PFSK-1 (cell line): Measurements from ENCODE around the gene GLS.

Experiments used
- FOXP2 ChIP-seq: optimal IDR thresholded peaks from 2 replicates; pipeline ENCODE3; 2011; ENCODE audit warnings: borderline replicate concordance, control low read depth, inconsistent platforms; ENCODE audit not compliant: insufficient read depth; ENCODE audit errors: extremely low read length, extremely low read depth
- POLR2AphosphoS5 ChIP-seq: IDR thresholded peaks from 2 replicates; pipeline ENCODE4 v1.6.1; 2012; ENCODE audit warnings: low read depth, mild to moderate bottlenecking, control low read depth, low read length, moderate library complexity
- SIN3A ChIP-seq: IDR thresholded peaks from 2 replicates; pipeline ENCODE4 v1.6.1; 2012; ENCODE audit warnings: mild to moderate bottlenecking, low read length, moderate library complexity, borderline replicate concordance; ENCODE audit not compliant: insufficient read depth
- TAF1 ChIP-seq: IDR thresholded peaks from 2 replicates; pipeline ENCODE4 v1.6.1; 2012; ENCODE audit warnings: low read length, control low read depth, borderline replicate concordance; ENCODE audit not compliant: insufficient read depth
- TF ChIP-seq, protein P1 (sequence below), 2 experiments: IDR thresholded peaks; 2 replicates each; pipeline versions ENCODE4 v1.6.1 to v1.8.0; 2011 to 2012; ENCODE audit warnings: low read depth in 2 of 2, low read length in 2 of 2, control low read depth in 1 of 2, inconsistent platforms in 1 of 2, mild to moderate bottlenecking in 1 of 2, moderate library complexity in 1 of 2; ENCODE audit not compliant: insufficient read depth in 1 of 2

Gene GLS

GRCh38 chr2:190959911-190960788, 79.5 kb downstream of the GLS start:
- TF ChIP-seq SIN3A (no peak), POLR2AphosphoS5 (no peak), TAF1 (no peak), FOXP2 (no peak)
- TF ChIP-seq, protein P1, sequence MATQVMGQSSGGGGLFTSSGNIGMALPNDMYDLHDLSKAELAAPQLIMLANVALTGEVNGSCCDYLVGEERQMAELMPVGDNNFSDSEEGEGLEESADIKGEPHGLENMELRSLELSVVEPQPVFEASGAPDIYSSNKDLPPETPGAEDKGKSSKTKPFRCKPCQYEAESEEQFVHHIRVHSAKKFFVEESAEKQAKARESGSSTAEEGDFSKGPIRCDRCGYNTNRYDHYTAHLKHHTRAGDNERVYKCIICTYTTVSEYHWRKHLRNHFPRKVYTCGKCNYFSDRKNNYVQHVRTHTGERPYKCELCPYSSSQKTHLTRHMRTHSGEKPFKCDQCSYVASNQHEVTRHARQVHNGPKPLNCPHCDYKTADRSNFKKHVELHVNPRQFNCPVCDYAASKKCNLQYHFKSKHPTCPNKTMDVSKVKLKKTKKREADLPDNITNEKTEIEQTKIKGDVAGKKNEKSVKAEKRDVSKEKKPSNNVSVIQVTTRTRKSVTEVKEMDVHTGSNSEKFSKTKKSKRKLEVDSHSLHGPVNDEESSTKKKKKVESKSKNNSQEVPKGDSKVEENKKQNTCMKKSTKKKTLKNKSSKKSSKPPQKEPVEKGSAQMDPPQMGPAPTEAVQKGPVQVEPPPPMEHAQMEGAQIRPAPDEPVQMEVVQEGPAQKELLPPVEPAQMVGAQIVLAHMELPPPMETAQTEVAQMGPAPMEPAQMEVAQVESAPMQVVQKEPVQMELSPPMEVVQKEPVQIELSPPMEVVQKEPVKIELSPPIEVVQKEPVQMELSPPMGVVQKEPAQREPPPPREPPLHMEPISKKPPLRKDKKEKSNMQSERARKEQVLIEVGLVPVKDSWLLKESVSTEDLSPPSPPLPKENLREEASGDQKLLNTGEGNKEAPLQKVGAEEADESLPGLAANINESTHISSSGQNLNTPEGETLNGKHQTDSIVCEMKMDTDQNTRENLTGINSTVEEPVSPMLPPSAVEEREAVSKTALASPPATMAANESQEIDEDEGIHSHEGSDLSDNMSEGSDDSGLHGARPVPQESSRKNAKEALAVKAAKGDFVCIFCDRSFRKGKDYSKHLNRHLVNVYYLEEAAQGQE (IDR thresholded peaks at IDR 0.05; ENCODE audit: insufficient read depth in 1 of 2, low read depth in 2 of 2, low read length in 2 of 2), result no peak

DNA sequence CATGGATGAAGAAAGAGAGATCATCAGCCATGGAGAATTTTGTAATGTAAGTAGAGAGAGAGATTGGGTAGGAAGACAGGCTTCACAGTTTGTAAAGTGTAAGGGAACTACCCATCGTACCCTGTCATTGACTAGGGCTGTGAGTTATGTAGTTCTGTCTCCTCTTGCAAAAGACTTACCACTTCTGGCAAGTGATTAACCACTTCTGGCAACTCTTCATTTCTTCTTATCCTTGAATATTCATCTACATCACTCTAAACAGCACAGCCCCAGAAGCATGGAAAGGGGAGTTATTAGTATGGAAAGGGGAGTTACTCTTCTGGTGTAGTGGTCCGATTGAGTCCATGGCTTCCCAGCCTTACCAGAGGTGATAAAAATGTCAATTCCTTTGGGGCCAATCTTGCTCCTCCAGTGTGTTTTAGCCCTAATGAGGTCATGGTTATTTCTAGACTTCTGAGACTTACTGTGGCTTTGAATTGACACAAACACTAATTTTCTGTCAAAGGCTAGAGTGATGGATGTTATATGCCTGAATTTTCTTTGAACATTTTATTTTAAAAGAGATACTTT, 81.4 kb downstream of the GLS start:
- TF ChIP-seq SIN3A, result no peak
- TF ChIP-seq, protein P1 (IDR thresholded peaks at IDR 0.05; ENCODE audit: insufficient read depth in 1 of 2, low read depth in 2 of 2, low read length in 2 of 2), result no peak
- no peak for TF ChIP-seq TAF1

DNA sequence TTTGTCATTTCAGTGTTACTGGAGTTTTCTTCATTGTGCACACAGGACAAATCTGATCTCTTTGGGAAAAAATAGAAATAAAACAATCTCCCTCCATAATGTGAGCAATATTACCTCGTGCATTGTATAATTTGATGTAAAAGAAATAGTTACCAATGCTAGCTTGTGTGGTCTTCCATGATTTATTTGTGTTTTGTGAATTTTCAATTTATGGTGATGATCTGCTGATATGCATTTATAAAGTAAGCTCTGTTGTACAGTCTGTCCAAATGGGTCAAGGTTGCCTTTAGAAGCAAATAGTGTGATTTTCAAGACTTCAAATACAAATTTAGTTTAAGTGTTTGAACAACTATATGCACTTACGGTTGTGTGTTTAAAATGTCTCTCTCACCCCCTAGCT, 82.5 kb downstream of the GLS start:
- TF ChIP-seq POLR2AphosphoS5, result no peak
- TF ChIP-seq SIN3A, result no peak
- no peak for TF ChIP-seq FOXP2
- TF ChIP-seq TAF1, result no peak
- TF ChIP-seq, protein P1 (IDR thresholded peaks at IDR 0.05; ENCODE audit: insufficient read depth in 1 of 2, low read depth in 2 of 2, low read length in 2 of 2), result no peak

DNA sequence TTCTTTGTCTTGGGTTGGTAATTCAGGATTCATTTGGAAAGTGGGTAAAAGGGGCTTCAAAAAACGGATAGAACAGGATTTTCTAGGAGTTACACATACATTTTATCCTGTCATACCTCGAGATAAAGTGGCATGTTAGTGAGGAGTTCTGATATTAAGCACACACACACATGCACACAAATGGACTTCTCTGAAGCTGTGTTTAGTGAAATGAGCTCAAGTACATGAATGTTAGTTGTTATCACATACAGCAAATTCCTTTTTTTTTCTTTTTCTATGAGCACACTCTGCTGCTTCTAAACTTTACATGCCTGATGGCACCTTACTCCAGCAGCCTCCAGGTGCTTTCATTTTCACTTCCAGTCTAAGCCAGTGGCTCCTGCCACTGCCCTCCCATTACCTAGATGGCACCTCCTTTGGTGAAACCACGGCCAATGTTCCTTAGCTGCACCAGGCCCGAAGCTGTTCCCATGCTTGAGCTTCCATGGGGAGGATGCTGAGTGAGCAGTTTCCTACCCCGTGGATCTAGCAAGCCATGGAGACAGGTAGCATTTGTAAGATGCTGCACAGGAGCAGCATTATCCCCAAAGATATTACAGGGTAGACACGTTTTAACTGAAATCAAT, 83.7 kb downstream of the GLS start:
- no peak for TF ChIP-seq FOXP2
- TF ChIP-seq TAF1, result no peak
- TF ChIP-seq SIN3A, result no peak
- no peak for TF ChIP-seq POLR2AphosphoS5
- TF ChIP-seq, protein P1 (IDR thresholded peaks at IDR 0.05; ENCODE audit: insufficient read depth in 1 of 2, low read depth in 2 of 2, low read length in 2 of 2), result no peak
